ENCODE results near the gene PLCB1.

The PLCB1 gene

DNA sequence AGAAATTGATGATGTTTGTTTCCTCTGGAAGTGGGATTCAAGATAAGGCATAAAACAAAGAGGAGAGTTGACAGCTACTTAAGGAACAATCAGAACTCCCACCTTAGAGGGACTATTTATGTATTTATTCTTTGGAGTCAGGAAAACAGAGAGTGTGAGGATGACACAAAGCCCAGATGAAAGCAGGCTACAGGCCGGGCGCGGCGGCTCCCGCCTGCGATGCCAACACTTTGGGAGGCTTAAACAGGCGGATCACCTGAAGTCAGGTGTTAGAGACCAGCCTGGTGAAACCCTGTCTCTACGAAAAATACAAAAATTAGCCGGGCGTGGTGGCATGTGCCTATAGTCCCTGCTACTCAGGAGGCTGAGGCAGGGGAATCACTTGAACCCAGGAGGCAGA lies 543.8 kb downstream of the PLCB1 start:
- no peak for DNase-seq (ENCODE audit: low read depth in 2 of 2, low spot score in 1 of 2)

DNA sequence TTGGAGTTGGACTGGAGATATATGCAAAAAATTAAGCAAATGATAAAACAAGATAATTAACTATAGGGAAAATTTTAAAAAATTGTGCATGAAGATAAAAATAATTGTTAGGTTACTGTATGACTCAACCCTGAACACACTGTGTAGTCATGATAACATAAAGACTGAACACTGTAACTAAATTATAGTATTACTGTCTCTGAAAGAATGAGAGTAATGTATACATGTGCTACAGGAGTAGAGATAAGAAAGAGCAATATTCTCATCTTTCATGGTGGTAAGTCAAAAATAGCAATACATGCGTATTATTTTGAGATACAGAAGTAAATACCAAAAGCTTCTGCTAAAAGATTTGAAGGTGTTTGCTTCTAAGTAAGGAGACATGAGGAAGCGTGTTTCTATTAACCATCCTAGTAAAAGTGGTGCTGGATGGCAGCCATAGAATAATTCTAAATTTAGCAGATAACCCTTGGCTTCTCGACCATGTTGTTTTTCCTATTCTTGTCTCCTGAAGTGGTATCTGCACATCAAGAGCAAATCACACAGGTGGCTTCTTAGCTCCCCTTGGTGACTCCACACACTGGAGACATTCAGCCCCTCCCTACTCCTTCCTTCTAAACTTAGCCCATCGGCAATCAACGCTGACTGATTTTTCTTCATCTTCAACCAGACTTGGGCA lies 546.2 kb downstream of the PLCB1 start:
- no peak for DNase-seq (ENCODE audit: low read depth in 2 of 2, low spot score in 1 of 2)

DNA sequence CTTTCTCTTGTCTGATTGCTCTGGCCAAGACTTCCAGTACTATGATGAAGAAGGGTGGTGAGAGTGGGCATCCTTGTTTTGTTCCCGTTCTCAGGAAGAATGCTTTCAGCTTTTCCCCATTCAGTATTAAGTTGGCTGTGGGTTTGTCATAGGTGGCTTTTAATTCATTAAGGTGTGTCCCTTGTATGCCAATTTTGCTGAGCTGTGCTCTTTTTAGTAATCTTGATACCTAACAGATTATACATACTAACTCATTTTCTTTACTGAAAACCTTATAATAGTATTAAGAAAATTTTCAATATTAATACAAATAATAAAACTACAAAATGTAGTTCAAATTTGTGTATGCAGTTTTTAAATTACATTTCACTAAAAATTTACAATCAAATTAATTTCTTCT lies 557.3 kb downstream of the PLCB1 start:
- no peak for DNase-seq (ENCODE audit: low read depth in 2 of 2, low spot score in 1 of 2)

DNA sequence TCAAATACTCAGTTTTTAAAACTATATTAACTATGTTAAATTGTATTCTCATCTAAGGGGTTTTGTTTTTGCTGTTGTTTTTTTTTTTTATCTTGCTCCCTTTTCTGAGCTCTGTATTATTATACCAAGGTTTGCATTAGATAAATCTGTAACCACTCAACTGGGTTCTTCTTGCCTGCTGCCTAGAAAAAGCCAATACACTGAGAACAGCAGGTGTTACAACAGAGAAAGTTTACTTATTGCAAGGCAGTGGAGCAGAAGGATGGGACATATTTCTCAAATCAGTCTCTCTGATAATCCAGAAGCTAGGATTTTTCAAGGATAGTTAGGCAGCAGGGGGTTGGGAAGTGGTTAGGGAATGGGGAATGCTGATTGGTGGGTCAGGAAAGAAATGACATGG lies 558.0 kb downstream of the PLCB1 start:
- no peak for DNase-seq (ENCODE audit: low read depth in 2 of 2, low spot score in 1 of 2)

DNA sequence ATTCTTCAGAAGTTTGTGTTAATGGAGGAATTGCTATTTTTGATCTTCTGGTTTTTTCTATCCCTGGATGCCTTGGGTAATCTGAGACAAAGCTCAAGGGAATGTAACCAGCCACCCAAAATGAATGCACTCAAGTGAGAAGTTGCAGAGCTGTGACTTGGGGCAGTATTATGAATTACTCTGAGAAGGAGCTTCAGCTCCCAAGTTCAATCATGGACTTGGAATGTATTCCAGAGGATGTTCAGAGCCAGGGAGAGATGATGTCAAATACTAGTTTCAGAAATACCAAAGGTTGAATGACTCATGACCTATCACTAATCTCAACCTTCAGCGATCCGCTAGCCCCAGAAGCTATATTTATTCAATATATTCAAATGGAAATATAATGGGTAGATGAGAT lies 561.6 kb downstream of the PLCB1 start:
- DNase-seq (ENCODE audit: low read depth in 2 of 2, low spot score in 1 of 2), result no peak

DNA sequence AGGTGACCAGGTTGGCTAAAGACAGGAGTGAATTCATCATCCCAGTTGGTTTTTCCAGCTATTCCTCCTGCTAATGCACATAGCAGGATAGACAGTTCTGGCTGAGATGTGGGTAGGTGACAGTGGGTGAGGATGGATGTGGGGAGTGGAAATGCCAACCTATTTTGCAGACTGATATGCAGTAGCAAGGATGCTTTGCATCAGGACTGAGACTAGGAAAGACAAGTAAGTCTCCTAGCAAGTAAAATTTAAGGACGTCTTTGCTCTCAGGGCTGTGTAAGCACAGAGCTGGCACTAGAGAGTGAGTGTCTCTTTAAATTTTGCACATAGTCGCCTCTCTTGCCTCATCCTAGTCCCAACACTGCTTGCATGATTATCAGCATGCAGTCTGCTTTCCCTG lies 568.7 kb downstream of the PLCB1 start:
- no peak for DNase-seq (ENCODE audit: low read depth in 2 of 2, low spot score in 1 of 2)

DNA sequence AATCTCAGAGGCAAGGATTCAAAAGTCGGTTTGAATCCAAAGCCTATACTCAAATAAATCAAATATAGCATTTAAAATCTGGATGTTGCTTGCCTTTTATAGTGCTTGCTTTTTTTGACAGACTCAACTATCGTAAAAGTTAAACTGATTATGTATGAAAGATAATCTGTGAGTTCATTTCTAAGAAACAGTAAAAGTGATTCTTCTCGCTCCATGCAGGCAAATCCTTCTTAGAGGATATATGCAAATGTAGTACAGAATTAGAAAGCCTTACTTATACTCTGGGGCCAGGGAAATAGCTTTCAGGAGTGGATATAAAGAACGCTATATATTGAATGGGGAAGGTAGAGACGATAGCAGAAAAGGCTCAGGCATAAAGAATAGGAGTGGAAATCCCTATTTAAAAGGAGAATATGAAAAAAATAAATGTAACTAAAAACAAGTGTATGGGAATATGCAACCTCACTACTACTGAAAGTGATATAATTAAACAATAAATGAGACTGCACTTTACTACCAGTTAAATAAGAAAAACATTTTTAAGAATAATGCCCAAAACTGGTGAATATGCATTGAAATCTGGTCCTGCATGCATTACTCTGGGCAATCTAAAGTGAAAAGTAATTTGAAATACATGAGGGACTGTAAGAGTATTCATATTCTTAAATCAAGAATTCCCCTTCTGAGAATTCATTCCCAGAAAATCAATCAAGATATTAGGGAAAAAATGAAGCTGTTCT lies 575.1 kb downstream of the PLCB1 start:
- DNase-seq (ENCODE audit: low read depth in 2 of 2, low spot score in 1 of 2), result no peak

DNA sequence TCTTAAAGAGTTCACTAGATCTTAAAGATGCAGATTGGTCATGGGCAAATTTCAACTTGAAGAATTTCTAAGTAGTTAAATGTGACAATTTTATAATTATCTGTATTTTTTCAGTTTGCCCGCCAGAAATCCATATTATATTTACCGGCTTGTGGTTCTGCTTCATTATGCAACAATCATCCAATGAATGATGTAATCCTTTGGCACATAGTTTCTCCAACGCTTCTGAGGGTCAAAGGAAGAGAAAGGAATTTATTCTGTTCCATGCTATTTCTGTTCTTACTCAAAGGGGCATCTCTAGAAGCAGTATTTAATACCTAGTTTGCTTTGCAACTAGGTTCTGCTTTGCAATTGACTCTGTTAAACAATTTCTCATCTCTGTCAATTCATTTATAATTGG lies 577.6 kb downstream of the PLCB1 start:
- no peak for DNase-seq (ENCODE audit: low read depth in 2 of 2, low spot score in 1 of 2)

DNA sequence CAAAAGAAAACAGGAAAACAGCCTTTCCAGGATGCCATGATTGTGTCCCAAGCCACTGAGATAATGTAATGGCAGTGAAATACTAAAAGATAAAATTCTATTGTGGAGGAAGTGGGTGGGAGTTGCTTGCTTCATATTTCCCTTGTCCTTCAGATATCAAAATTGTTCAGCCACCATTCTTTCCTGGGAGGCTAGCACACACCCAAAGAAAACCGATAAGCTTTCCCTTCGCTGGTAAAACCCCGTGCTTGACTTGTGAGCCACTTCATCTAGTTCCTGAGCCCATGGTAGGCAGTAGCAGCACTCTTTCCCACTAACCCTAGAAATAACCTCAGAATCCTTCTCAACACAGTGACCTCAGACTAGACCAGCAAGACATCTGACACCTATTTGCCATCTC lies 579.4 kb downstream of the PLCB1 start:
- DNase-seq (ENCODE audit: low read depth in 2 of 2, low spot score in 1 of 2), result no peak

DNA sequence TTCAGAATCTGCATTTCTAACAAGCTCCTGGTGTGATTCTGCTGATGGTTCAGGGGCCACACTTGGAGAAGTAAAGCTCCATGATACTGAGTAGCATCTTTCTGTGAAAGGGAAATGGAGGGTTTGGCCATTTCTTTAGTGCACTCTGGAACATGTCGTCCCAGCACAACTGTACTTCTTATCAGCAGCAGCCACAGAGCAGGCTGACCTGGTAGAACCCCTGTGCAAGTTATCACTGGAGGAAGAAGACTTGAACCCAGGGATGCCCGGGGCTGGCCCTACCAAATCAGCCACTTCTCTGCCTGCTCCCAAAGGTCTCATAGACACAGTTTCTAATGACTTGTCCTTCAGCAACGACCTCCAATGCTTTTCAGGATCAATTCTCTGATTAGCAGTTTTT lies 582.1 kb downstream of the PLCB1 start:
- no peak for DNase-seq (ENCODE audit: low read depth in 2 of 2, low spot score in 1 of 2)

DNA sequence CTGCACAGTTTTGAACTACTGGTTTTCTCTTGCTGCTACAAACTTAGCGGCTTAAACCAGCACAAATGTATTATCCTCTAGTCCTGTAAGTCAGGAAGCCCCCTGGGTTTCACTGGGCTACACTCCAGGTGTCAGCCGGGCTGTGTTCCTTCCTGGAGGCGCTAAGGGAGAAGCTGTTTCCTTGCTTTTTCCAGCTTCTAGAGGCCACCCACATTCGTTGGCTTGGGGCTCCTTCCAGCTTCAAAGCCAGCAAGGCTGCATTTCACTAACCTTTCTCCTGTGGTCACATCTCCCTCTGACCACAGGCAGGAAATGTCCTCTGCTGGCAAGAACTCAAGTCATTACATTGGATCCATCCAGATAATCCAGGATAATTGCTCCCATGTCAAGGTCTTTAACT lies 586.2 kb downstream of the PLCB1 start:
- no peak for DNase-seq (ENCODE audit: low read depth in 2 of 2, low spot score in 1 of 2)

DNA sequence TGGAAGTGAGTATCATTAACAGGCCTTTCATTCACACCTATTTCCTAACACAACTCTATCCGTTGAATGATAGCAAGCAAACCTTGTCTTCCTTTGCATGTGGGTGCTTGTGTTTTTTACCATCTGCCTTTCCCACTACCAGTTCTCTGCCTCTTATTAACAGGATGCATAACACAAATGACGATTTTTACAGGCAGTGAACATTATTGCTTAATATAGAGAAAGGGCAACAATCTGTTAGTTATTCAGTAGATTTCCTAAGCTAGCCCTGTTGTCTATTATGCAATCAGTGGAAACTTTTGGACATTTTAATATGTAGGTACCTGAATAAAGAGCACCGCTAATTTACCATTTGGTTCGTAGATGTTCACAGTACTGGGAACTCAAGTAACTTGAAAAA lies 588.0 kb downstream of the PLCB1 start:
- DNase-seq (ENCODE audit: low read depth in 2 of 2, low spot score in 1 of 2), result no peak

DNA sequence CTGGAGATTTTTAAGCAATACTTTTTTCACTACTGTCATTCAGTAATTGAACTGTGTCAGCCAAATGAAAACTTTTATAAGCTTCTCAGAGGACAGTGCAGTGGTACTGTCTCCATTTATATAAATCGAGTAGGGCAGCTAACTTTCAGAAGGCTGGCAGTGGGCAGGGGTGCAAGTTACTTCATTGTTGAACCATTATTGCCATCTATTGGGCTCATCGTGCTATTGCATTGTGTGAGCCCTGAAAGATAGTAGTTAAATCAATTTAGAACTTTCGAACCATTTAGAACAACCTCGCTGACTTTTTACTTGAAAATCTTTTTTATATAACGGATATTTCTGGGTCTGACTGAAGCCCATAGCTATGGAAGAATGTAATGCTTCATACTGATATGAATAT lies 589.0 kb downstream of the PLCB1 start:
- DNase-seq (ENCODE audit: low read depth in 2 of 2, low spot score in 1 of 2), result no peak

DNA sequence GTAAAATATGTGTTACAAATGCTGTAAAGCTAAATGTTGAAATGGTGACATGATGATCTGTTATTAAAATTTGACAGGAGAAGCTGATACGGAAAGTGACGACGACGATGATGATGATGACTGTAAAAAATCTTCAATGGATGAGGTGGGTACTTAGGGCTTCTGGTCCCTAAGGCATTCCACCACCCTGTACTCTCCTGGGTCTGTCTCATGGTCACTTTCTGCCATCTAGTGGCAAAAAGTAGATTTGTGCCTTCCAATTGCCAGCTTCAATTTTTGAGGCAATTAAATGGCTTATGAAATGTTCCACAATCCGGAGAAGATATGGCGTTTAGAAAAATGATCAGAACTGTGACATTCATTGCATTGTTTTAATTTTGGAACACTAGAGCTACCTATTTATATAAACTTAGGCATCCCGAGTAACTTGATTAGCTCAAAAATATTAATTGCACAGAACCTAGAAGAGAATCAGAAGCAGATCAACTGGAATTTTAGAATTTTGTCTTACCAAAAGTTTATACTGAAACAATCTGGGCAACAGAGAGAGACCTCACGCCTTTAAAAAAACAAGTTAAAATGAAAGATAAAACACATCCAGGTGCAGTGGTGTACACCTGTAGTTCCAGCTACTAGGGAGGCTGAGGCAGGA lies 590.3 kb downstream of the PLCB1 start:
- DNase-seq (ENCODE audit: low read depth in 2 of 2, low spot score in 1 of 2), result no peak

DNA sequence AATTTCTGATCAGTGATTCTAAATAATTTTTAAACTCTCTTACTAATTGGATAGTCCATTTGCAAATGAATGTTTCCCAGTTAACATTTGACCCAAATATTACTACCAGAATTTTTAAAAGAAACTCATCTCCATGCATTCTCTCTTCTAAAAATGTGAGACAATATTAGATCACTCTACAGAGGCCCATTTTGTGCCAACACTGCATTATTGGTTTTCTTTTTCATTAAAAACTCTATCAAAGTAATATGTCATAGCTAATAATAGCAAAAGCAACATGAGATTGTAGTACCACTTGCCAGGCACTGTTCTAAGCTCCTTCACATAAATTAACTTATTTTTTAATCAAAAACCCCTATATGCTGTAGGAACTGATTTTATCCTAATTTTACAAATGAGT lies 591.2 kb downstream of the PLCB1 start:
- no peak for DNase-seq (ENCODE audit: low read depth in 2 of 2, low spot score in 1 of 2)

DNA sequence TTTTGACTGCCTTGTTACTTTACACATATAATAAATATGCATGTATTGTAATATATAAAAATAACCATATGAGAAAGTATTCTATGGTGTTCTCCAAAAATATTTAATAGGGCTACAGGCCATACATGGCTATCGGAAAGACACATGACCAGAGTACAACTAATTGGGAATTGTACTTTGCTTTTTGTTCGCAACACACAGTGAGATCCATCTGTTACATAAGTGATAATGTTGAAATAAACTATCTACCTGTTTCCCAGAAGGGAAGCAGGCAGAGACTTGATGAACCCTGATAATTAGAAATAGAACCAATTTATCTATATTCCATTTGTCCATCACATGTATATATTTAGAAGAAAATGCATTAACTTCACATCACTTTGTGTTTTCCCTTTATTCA lies 592.8 kb downstream of the PLCB1 start:
- no peak for DNase-seq (ENCODE audit: low read depth in 2 of 2, low spot score in 1 of 2)

DNA sequence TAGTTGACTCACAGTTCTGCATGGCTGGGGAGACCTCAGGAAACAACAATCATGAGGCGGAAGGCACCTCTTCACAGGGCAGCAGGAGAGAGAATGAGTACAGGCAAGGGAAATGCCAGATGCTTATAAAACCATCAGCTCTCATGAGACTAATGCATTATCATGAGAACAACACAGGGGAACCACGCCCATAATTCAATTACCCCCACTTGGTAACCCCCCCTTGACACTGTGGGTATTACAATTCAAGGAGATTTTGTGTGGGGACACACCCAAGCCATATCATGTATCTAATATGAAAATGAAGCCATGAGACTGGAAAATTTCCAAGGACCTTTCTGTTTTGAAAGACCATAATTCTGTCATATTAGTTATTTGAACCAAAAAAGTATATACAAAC lies 594.4 kb downstream of the PLCB1 start:
- DNase-seq (ENCODE audit: low read depth in 2 of 2, low spot score in 1 of 2), result no peak

DNA sequence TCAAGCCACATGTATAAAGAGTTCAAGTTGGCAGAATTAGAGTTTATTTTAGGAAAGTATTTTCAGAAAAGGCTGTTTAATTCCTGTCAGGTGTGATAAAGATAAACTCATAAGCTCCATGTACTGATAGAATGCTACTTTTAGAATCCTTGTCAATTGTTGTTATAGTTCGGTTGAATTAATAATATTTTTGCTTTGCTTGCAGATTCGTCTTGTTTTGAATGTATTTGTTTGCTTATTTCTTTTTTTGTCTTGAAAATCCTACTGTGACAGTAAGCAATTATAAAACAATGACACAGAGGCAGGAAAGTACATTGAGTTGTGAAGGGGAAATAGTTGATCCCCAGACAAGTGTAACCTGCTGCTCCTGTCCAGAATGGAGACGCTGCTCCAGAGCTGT lies 602.9 kb downstream of the PLCB1 start:
- DNase-seq (ENCODE audit: low read depth in 2 of 2, low spot score in 1 of 2), result no peak

DNA sequence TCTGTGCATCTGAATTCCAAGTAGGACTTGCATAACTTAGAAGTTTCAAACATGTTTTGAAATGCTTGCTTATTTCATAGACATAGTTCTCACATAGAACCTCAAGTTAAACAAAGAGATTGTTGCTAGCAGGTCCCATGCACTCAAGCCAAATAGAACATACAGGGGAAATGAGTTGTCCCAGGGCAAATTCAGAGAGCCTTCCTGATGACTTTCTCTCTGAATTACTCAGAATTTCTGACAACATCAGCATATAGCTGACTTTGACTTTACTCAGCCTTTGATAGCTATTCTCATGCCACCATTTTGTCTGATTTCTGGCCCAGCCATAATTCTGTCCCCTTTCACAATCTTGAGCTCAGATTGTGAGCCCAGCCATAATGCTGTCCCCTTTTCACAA lies 603.6 kb downstream of the PLCB1 start:
- DNase-seq (ENCODE audit: low read depth in 2 of 2, low spot score in 1 of 2), result no peak

DNA sequence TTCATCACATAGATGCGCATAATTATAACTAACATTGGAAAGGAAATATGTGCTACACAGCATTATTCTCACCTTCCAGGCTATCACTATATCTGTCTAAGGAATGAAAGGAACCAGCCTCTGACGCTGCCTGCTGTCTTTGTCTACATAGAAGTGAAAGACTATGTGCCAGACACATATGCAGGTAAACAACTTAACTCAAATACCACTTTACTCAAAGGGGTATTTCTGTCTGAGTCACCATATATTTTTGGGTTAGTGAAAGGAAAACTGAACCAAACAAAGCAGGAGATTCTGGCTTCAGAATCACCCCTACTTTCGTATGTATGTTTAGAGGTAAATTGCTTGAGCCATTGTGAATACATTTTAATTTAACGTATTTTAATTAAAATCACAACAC lies 608.2 kb downstream of the PLCB1 start:
- DNase-seq (ENCODE audit: low read depth in 2 of 2, low spot score in 1 of 2), result no peak

DNA sequence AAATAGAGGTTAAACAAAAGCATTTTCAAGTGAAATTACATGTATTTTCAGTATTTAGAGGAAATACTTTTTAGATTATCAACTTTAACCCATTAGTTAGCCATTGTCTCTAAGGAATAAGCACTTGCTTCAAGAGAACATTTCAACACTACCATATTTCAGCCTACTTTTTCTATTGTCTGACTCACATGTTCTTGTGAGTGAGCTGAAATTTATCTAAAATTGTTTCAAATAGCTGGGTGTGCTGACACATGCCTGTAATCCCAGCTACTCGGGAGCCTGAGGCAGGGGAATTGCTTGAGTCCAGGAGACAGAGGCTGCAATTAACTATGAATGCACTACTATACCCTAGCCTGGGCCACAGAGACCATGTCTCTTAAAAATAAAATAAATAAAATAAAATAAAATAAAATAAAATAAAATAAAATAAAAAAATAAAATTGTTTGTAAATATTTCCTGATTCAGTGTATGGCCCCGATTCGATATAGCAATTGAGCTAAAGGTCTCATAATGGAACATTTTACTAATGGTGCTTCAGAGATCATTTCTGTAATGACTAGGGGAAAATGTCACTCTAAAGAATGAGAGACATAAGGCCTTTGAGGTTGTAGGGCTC lies 612.3 kb downstream of the PLCB1 start:
- no peak for DNase-seq (ENCODE audit: low read depth in 2 of 2, low spot score in 1 of 2)

DNA sequence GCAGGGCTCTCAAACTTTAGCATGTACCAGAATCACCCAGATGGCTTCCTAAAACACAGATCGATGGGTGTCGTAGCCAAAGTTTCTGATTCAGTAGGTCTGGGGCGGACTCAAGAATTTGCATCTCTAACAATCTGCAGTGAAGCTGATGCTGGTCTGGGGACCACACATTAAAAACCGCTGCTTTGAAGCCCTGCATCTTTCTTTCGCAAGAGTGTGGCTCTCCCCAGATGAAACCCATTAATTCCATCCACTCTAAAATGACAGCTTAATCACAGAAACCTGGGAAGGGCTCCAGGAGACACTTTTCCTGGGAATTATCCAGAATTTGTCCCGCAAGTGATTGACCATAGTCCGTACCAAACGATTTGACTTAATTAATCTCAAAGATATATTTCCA lies 617.0 kb downstream of the PLCB1 start:
- no peak for DNase-seq (ENCODE audit: low read depth in 2 of 2, low spot score in 1 of 2)

Data from stimulated activated CD8-positive, alpha-beta memory T cell treated with anti-CD3 and anti-CD28 coated beads, Interleukin-4, amount 100 ng/mL, for 1 hour (primary cell).